Measurements from ENCODE around the gene ZNF175.
A peak's percentile ranks its signal among the peaks of the same experiment; 100 is the strongest.

DNA sequence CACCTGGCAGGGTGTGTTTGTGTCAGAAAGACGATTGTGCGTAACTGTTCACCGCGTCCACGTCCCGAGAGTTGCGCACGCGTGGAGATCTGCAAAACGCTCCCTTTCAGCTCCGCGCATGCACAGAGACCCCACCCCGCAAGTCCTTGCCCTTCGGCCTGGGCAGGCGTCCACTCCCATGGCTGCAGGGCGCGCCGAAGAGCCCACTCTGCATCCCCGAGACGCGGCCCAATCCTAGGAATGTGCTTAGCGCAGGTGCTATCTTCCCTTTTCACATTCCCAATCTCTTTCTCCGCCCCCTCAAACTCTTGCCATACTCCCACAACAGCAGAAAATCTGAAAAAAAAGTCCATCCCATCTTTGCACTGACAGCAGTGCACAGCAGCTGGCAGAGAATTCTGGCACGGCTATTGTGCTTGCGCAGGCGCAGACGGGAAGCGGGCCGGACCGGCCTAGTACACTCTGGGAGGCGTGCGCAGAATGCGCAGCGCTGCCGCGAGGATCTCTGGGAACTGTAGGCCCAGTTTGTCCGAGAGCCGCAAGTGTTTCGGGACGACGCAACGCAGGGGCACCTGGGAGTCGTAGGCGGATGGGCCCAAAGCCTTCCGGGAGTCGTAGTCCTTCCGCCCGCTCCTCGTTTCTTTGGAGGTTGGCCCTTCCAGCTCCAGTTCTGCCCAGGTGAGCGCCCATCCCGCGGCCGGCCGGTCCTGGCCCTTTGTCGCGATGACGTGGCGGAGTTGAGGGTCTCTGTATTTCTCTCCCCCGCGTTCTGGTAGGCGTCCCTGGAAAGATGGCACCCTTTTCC, 23.1 kb downstream of the ZNF175 start:
- peak in 1 of 4 experiments; percentile 31 for TF ChIP-seq CTCF (IDR thresholded peaks at IDR 0.05)
- no peak for TF ChIP-seq POLR2A (IDR thresholded peaks at IDR 0.05)
